Stimulated activated CD8-positive, alpha-beta memory T cell treated with anti-CD3 and anti-CD28 coated beads, Interleukin-4, amount 100 ng/mL, for 48 hours (primary cell): ENCODE data around the gene PDGFC.

Experiments used
- DNase-seq: peaks from one replicate; pipeline ENCODE4 v3.0.0-alpha.2; 2020

The PDGFC gene

GRCh38 chr4:156729416-156729815, 242.2 kb downstream of the PDGFC start:
- DNase-seq = no peak

GRCh38 chr4:156725257-156725656, 246.3 kb downstream of the PDGFC start:
- no peak for DNase-seq

GRCh38 chr4:156723951-156724668, 247.5 kb downstream of the PDGFC start:
- no peak for DNase-seq

- no peak for DNase-seq
These were observed 253.4 kb downstream of the PDGFC start for GRCh38 chr4:156718226-156718625.

GRCh38 chr4:156711193-156711590, 260.4 kb downstream of the PDGFC start:
- no peak for DNase-seq
